Muscle layer of colon (tissue), 2 donors: ENCODE data around the gene PBX3.

Experiments used
- H3K27ac ChIP-seq: one replicate; pipeline ENCODE4 v1.7.0; 2013; ENCODE audit warnings: low read depth, mild to moderate bottlenecking, low read length, moderate library complexity
- H3K27me3 ChIP-seq, 2 donors: one replicate each; pipeline ENCODE4 v1.7.0; 2013; ENCODE audit warnings: low read length in 2 of 2, mild to moderate bottlenecking in 2 of 2; ENCODE audit not compliant: insufficient read depth in 2 of 2, control insufficient read depth in 1 of 2
- H3K36me3 ChIP-seq: one replicate; pipeline ENCODE4 v1.7.0; 2013; ENCODE audit warnings: mild to moderate bottlenecking, low read length; ENCODE audit not compliant: insufficient read depth
- H3K4me1 ChIP-seq: one replicate; pipeline ENCODE4 v1.7.0; 2013; ENCODE audit warnings: mild to moderate bottlenecking, low read length; ENCODE audit not compliant: insufficient read depth
- H3K4me3 ChIP-seq, 2 donors: one replicate each; pipeline ENCODE4 v1.7.0; 2013; ENCODE audit warnings: low read length in 2 of 2, low read depth in 1 of 2, mild to moderate bottlenecking in 1 of 2, moderate library complexity in 1 of 2
- H3K9ac ChIP-seq: one replicate; pipeline ENCODE4 v1.7.0; 2013; ENCODE audit warnings: low read length
- H3K9me3 ChIP-seq: one replicate; pipeline ENCODE4 v1.7.0; 2013; ENCODE audit warnings: mild to moderate bottlenecking, low read length
- donor health status: abdominal sarcoma.
- donor health status: Adenocarcinoma of cecum.

The PBX3 gene

DNA sequence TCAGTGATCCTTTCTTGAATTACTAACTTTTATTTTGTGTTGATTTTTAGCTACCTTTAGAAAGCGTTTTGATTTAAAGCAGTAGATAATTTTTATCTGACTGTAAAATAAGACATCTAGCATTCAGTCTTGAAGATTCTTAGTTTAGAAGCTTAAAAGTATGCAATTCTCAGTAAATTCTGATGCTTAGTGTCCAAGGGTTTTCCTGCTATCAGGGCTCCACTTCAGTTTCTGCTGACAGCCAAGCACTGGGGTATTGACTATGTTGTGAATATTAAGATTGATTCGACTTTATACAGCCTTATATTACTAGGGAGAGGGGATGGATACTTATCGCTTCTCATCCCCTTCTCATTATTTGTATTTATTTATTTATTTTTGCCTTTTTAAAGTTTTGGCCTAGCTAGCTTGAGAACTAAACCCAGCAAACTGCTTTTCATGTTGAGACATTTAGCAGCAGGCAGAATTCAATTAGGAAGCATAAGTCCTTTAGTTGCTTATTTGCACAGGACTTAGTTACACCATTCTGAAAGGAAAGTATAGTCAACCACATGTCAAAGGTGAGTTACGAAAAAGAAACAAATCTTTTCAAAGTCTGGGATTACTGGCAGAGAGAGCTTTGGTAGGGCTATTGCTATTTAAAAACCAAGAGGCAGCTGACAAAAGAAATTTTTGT, 2.9 kb downstream of the PBX3 start:
- Histone ChIP-seq H3K4me1 (peaks cover 28% of the 10 kb centered on the region), H3K9me3 (no peaks in the 10 kb centered on the region), H3K27me3 (no peaks in the 10 kb centered on the region), H3K9ac (peak overlapping the region; percentile 68), H3K36me3 (no peaks in the 10 kb centered on the region), H3K4me3 (peak overlapping the region in 1 of 2 donors; percentile 96), H3K27ac (peak overlapping the region; percentile 48)

DNA sequence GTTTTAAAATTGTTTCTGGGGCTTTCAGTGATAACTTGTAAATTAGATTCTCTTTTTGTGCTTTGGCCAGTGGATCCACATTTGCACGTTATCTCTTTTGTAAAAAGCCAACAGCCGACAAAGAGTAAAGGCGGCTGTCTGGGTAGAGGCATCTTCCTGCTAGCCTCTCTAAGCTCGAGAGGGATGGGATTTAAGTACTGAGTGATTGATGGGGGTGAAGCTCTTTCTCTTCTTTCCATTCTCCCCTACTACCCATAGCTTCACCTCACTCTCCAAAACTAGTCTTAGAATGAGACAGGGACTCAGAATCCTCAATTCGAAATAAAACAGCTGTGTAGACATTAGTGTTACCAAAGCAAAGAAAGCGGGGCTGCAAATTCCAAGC, 3.4 kb downstream of the PBX3 start:
- peak overlapping the region; percentile 48 for H3K27ac ChIP-seq
- H3K27me3 ChIP-seq, result no peaks in the 10 kb centered on the region
- H3K4me1 ChIP-seq, result peaks cover 23% of the 10 kb centered on the region
- peak overlapping the region; percentile 1 to 96 for H3K4me3 ChIP-seq
- H3K9me3 ChIP-seq, result no peaks in the 10 kb centered on the region
- H3K9ac ChIP-seq, result peak overlapping the region; percentile 68
- H3K36me3 ChIP-seq, result no peaks in the 10 kb centered on the region

DNA sequence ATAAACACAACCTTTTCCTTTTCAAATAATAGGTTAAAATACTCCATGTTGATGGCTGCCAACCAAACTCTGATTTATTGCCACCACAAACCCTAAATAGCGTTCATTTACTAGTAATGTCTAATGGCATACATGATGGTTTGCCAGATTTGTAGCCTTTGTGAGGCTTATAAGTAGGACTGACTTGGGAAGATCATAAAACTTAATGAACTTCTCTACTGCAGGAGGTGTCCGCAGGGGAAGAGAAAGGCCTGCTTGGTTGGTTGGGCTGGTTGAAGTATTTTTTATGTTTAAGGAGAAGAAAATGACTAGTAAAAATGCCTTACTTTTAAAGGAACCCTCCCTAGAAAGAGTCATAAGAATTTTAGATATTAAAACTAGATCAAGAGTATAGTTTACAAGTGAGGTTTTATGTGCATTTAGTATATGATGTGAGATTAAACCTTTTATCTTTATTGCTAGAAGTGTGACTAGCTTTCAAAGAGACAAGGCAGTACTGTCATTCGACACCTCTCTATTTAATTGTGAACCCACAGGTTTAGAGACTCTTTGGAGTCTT, 5.0 kb downstream of the PBX3 start:
- H3K27ac ChIP-seq, result no peak overlapping the region
- H3K9ac ChIP-seq, result no peak overlapping the region

DNA sequence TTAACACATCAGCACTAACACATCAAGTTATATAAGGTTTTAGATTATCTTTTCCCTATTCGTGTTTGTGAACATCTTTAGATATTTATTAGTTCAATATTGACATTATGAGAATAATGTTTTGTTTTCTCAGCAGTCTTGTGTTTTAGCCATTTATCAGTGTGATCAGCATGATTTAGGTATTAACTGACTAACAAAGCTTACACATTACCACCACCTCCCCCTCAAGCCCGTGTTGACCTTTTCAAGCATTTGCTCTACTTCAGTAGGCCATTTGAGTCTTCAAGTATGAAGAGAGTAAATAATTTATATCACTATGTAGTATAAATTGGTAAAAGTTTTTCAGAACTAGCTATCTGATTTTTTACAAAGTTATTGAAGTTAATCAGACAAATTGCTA, 6.9 kb downstream of the PBX3 start:
- H3K27ac ChIP-seq, result peak overlapping the region; percentile 44
- H3K9me3 ChIP-seq, result no peaks in the 10 kb centered on the region
- no peaks in the 10 kb centered on the region for H3K36me3 ChIP-seq
- H3K4me3 ChIP-seq, result no peak overlapping the region
- H3K27me3 ChIP-seq, result no peaks in the 10 kb centered on the region
- H3K9ac ChIP-seq, result no peak overlapping the region
- peaks cover 47% of the 10 kb centered on the region for H3K4me1 ChIP-seq

More for the DNA sequence above, 5.0 kb downstream of the PBX3 start:
- no peaks in the 10 kb centered on the region for H3K9me3 ChIP-seq
- H3K36me3 ChIP-seq, result no peaks in the 10 kb centered on the region
- H3K4me1 ChIP-seq, result peaks cover 31% of the 10 kb centered on the region
- H3K4me3 ChIP-seq, result peak overlapping the region; percentile 10 to 24
- H3K27me3 ChIP-seq, result no peaks in the 10 kb centered on the region

DNA sequence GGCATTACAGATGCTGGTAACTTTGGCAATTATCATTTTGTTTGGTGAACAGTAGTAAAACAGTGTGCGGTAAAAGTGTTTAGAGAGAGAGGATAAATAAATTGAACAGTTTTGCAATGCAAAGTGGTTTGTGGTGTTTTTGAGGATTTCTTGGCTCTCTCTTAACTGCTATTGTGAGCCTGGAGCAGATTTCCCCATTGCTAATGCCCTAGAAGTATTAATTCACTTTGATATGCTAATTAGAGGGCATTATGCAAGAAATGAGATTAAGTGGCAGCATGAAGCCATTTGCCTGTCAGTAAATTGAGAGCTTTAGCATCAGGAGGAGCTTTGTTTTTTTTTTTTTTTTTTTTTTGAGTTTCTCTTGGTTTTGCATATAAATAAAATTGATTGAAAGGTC, 8.2 kb downstream of the PBX3 start:
- Histone ChIP-seq H3K9ac (peak overlapping the region; percentile 47), H3K4me1 (peaks cover 52% of the 10 kb centered on the region), H3K36me3 (no peaks in the 10 kb centered on the region), H3K27ac (no peak overlapping the region), H3K9me3 (no peaks in the 10 kb centered on the region), H3K27me3 (no peaks in the 10 kb centered on the region), H3K4me3 (no peak overlapping the region)

- Histone ChIP-seq H3K9ac (no peak overlapping the region), H3K4me3 (peak overlapping the region in 1 of 2 donors; percentile 2), H3K9me3 (no peaks in the 10 kb centered on the region), H3K36me3 (no peaks in the 10 kb centered on the region), H3K4me1 (peaks cover 58% of the 10 kb centered on the region), H3K27ac (no peak overlapping the region), H3K27me3 (no peaks in the 10 kb centered on the region)
Observed at GRCh38 chr9:125756518-125756917, 9.3 kb downstream of the PBX3 start.

DNA sequence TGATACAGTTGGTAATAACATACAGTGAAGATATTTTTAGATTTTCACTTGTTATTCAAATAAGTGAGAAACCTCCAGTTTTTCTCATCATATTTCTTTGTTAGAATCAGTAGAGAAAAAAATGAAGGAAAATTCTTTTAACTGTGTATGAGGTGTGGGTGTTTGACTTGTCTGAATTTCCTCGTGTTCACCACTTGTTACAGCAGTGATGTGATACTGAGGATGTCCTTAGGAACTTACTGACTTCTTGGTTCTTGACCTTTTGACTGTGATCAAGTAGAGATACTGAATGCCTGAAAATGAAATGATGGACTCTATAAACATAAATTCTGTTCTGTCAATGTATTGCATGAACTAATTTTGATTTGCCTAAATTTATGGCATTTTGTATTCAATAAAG, 10.7 kb downstream of the PBX3 start:
- Histone ChIP-seq H3K36me3 (no peaks in the 10 kb centered on the region), H3K4me1 (peaks cover 65% of the 10 kb centered on the region), H3K4me3 (no peak overlapping the region), H3K27me3 (no peaks in the 10 kb centered on the region), H3K27ac (no peak overlapping the region), H3K9ac (no peak overlapping the region), H3K9me3 (no peaks in the 10 kb centered on the region)

DNA sequence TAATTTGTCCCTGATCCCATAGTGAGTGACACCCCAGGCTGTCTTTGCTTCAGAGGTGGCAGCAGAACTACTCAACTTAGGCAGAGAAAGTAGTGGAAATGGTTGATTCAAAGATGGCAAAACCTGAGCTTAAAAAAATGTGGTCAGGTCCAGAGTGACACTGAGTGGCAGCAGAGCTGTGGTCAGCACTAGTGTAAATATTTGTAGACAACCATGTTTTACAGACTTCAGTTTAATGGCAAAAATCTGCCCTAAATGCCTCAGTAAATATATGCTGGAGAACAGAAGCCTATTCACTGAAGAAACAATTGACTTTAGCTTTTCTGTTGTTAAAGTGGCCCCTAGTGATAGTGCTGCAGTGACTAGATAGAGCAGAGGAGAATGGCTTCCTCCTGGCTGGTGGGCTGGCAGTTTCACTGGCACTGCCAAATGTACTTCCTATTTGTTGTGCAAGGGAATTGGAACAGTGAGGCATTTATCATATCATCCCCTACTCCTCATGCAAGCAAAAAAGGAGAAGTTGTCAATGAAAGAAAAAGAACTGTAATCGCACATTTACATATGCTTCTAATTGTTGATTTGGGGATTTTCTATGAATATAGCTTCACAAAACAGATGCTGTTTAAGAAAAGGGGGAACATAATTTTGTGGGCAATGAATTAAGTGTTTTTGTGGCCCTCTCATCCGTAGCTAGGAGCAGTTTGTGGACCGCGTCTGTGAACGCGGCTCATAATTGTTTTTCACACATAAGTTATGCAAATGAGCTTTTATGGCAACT, 12.0 kb downstream of the PBX3 start:
- Histone ChIP-seq H3K27ac (no peak overlapping the region), H3K4me3 (peak overlapping the region in 1 of 2 donors; percentile 55), H3K9me3 (no peaks in the 10 kb centered on the region), H3K9ac (no peak overlapping the region), H3K4me1 (peaks cover 70% of the 10 kb centered on the region), H3K27me3 (no peaks in the 10 kb centered on the region), H3K36me3 (no peaks in the 10 kb centered on the region)

GRCh38 chr9:125759764-125760129, 12.6 kb downstream of the PBX3 start:
- Histone ChIP-seq H3K27me3 (no peaks in the 10 kb centered on the region), H3K36me3 (no peaks in the 10 kb centered on the region), H3K9me3 (no peaks in the 10 kb centered on the region), H3K4me1 (peaks cover 71% of the 10 kb centered on the region), H3K4me3 (peak overlapping the region in 1 of 2 donors; percentile 55), H3K9ac (no peak overlapping the region), H3K27ac (peak overlapping the region; percentile 10)

- Histone ChIP-seq H3K4me3 (no peak overlapping the region), H3K9me3 (no peaks in the 10 kb centered on the region), H3K4me1 (peaks cover 71% of the 10 kb centered on the region), H3K36me3 (no peaks in the 10 kb centered on the region), H3K27me3 (no peaks in the 10 kb centered on the region), H3K27ac (no peak overlapping the region), H3K9ac (no peak overlapping the region)
Observed at GRCh38 chr9:125760537-125760936, 13.4 kb downstream of the PBX3 start.

DNA sequence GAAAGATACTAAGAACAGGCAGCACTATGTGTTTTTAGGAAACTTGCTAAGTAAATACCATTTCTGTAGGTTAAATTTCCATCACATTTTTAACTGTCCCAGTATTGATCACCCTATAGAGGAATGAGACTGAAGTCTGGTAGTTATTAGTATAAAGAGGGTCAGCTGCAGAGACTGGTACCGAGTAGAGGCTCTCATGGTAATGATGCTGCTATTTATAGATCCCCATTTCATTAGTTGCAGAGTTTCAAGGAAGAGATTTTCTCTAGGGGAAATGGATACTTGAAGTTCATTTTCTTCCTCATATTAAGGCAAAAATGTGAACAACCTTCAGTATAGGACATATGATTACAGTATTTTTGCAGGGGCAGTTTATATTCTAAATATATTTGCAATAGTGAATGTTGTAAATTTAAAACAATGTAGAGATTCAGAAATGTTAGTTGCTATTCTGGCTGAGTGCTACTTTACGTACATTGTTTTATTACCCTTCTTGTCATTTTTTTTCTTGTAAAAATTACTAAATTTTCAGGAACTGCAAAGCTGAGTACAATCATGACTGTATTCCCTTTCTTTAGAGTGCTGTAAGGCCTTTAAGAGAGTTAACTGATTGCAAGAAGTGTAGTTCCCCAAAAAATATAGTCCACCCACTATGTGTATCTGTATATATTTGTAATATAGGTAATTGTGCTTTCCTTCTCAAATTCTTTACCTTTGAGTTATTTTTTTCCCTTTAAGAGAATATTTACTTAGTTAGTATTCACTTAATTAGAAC, 14.7 kb downstream of the PBX3 start:
- Histone ChIP-seq H3K27ac (no peak overlapping the region), H3K9ac (no peak overlapping the region), H3K4me1 (peaks cover 60% of the 10 kb centered on the region), H3K9me3 (no peaks in the 10 kb centered on the region), H3K36me3 (no peaks in the 10 kb centered on the region), H3K4me3 (no peak overlapping the region), H3K27me3 (no peaks in the 10 kb centered on the region)
